Liver (tissue), 9 donors: ENCODE data around the gene ANKRD60. TPM values are rescaled to one million over a fixed set of nuclear protein-coding genes. Genes with fewer than 3 reads are reported as not detected.

Experiments used
- DNase-seq: peaks from one replicate; pipeline ENCODE4 v3.0.0-alpha.2; 2017; ENCODE audit warnings: low spot score
- H3K27ac ChIP-seq, 2 donors: one replicate each; pipeline ENCODE4 v1.7.0; 2013; ENCODE audit warnings: inconsistent platforms in 2 of 2, low read length in 2 of 2, control low read depth in 1 of 2, low read depth in 1 of 2, mild to moderate bottlenecking in 1 of 2
- H3K27me3 ChIP-seq, 4 donors: one replicate each; pipeline versions ENCODE4 v1.6.1 to v1.7.0; 2013; ENCODE audit warnings: low read length in 3 of 4, inconsistent platforms in 1 of 4, mild to moderate bottlenecking in 1 of 4, moderate library complexity in 1 of 4; ENCODE audit not compliant: control insufficient read depth in 4 of 4, insufficient read depth in 4 of 4
- H3K36me3 ChIP-seq, 4 donors: one replicate each; pipeline versions ENCODE4 v1.6.1 to v1.7.0; 2013; ENCODE audit warnings: low read length in 3 of 4, mild to moderate bottlenecking in 3 of 4, low read depth in 1 of 4, moderate library complexity in 1 of 4; ENCODE audit not compliant: control insufficient read depth in 4 of 4, insufficient read depth in 3 of 4
- H3K4me1 ChIP-seq, 4 donors: one replicate each; pipeline versions ENCODE4 v1.6.1 to v1.7.0; 2013; ENCODE audit warnings: low read length in 3 of 4, mild to moderate bottlenecking in 3 of 4, moderate library complexity in 1 of 4; ENCODE audit not compliant: control insufficient read depth in 4 of 4, insufficient read depth in 4 of 4
- H3K4me3 ChIP-seq, 3 donors: one replicate each; pipeline versions ENCODE4 v1.6.1 to v1.7.0; 2013; ENCODE audit warnings: low read length in 3 of 3, control low read depth in 1 of 3, low read depth in 1 of 3, mild to moderate bottlenecking in 1 of 3
- H3K9ac ChIP-seq, 2 donors: one replicate each; pipeline ENCODE4 v1.7.0; 2013; ENCODE audit warnings: low read length in 2 of 2, mild to moderate bottlenecking in 2 of 2, moderate library complexity in 2 of 2, control low read depth in 1 of 2, low read depth in 1 of 2
- H3K9me3 ChIP-seq, 4 donors: one replicate each; pipeline versions ENCODE4 v1.6.1 to v1.7.0; 2013; ENCODE audit warnings: low read length in 3 of 4; ENCODE audit not compliant: control insufficient read depth in 4 of 4
- ATF3 ChIP-seq: IDR thresholded peaks from 2 replicates; pipeline ENCODE4 v1.6.1; 2016; ENCODE audit warnings: antibody characterized with exemption
- CTCF ChIP-seq: fragments of 150-350 bp; IDR thresholded peaks from 2 replicates; pipeline ENCODE4 v1.5.1; 2017; ENCODE audit warnings: improper control_type of control experiment, low read depth, low read length; ENCODE audit not compliant: missing input control
- EGR1 ChIP-seq, 2 donors: IDR thresholded peaks; 2 replicates each; pipeline ENCODE4 v1.6.1; 2016 to 2018; ENCODE audit warnings: antibody characterized with exemption in 2 of 2, low read depth in 2 of 2
- FOXA1 ChIP-seq: IDR thresholded peaks from 2 replicates; pipeline ENCODE4 v1.6.1; 2016; ENCODE audit warnings: antibody characterized with exemption
- FOXA2 ChIP-seq: IDR thresholded peaks from 2 replicates; pipeline ENCODE4 v1.6.1; 2016; ENCODE audit warnings: antibody characterized with exemption
- GABPA ChIP-seq, 2 donors: IDR thresholded peaks in 1 of 2; conservative IDR thresholded peaks in 1 of 2; 2 replicates each; pipeline ENCODE4 v1.6.1; 2016; ENCODE audit warnings: antibody characterized with exemption in 2 of 2, mild to moderate bottlenecking in 1 of 2, moderate library complexity in 1 of 2
- HNF4A ChIP-seq, 2 donors: conservative IDR thresholded peaks; 2 replicates each; pipeline ENCODE4 v1.6.1; 2016; ENCODE audit warnings: antibody characterized with exemption in 2 of 2, mild to moderate bottlenecking in 2 of 2
- HNF4G ChIP-seq: IDR thresholded peaks from 2 replicates; pipeline ENCODE4 v1.6.1; 2016; ENCODE audit warnings: antibody characterized with exemption
- JUND ChIP-seq, 2 donors: IDR thresholded peaks; 2 replicates each; pipeline ENCODE4 v1.6.1; 2016; ENCODE audit warnings: antibody characterized with exemption in 2 of 2
- MAX ChIP-seq: IDR thresholded peaks from 2 replicates; pipeline ENCODE4 v1.6.1; 2016; ENCODE audit warnings: antibody characterized with exemption
- RAD21 ChIP-seq, 2 donors: IDR thresholded peaks; 2 replicates each; pipeline ENCODE4 v1.6.1; 2016; ENCODE audit warnings: antibody characterized with exemption in 2 of 2, mild to moderate bottlenecking in 2 of 2
- REST ChIP-seq: IDR thresholded peaks from 2 replicates; pipeline ENCODE4 v1.6.1; 2016; ENCODE audit warnings: antibody characterized with exemption, mild to moderate bottlenecking
- SP1 ChIP-seq: IDR thresholded peaks from 2 replicates; pipeline ENCODE4 v1.6.1; 2018; ENCODE audit warnings: antibody characterized with exemption, mild to moderate bottlenecking
- TAF1 ChIP-seq: conservative IDR thresholded peaks from 2 replicates; pipeline ENCODE4 v1.6.1; 2016; ENCODE audit warnings: antibody characterized with exemption, mild to moderate bottlenecking
- YY1 ChIP-seq: IDR thresholded peaks from 2 replicates; pipeline ENCODE4 v1.6.1; 2016; ENCODE audit warnings: antibody characterized with exemption, mild to moderate bottlenecking
- ZBTB33 ChIP-seq: IDR thresholded peaks from 2 replicates; pipeline ENCODE4 v1.6.1; 2016; ENCODE audit warnings: antibody characterized with exemption
- WGBS: extraction: QIAGEN DNeasy Blood & Tissue Kit; methylation state at CpG from one replicate; pipeline ENCODE4 v1.1.7; 2013; 5-methylcytosine and 5-hydroxymethylcytosine counted together
- polyA plus RNA-seq, 2 donors: library from polyadenylated mRNA; stranded (reverse) in 1 of 2; unstranded in 1 of 2; fragments of 200-250 nt in 1 of 2; fragments of >200 nt in 1 of 2; fragmentation: Nextera tagmentation in 1 of 2; extraction: Ambion mirVana in 1 of 2; gene quantifications; one replicate each; pipeline versions ENCODE4 v1.2.1 to v1.2.3, GENCODE V29; 2013 to 2015
- total RNA-seq, 2 donors: library from RNA; depleted of rRNA; stranded (reverse); fragments of >200 nt; gene quantifications; one replicate each; pipeline ENCODE4 v1.2.3, GENCODE V29; 2014
- donor health status: healthy.
- donor health status: healthy.
- donor health status: healthy.
- donor health status: healthy.
- donor health status: healthy.

Gene ANKRD60
- total and polyA plus RNA-seq, 4 donors = not detected

- peaks cover under 1 to 5% (median 3%) of the 10 kb centered on the region in 4 donors for H3K4me1 ChIP-seq
- no peak overlapping the region for H3K9ac ChIP-seq
- peaks cover 0 to 14% (median 7%) of the 10 kb centered on the region in 4 donors for H3K27me3 ChIP-seq
- no peak for DNase-seq
- TF ChIP-seq CTCF (no peak), EGR1 (IDR thresholded peaks at IDR 0.05; ENCODE audit: low read depth in 2 of 2) (no peak), MAX (no peak), SP1 (no peak), ZBTB33 (no peak), GABPA (IDR thresholded peaks at IDR 0.05 in 1 of 2, conservative IDR thresholded peaks at IDR 0.05 in 1 of 2) (no peak), RAD21 (IDR thresholded peaks at IDR 0.05) (no peak), YY1 (no peak), HNF4A (conservative IDR thresholded peaks at IDR 0.05) (no peak), ATF3 (no peak), FOXA2 (no peak), HNF4G (no peak)
- H3K4me3 ChIP-seq = no peak overlapping the region
- H3K36me3 ChIP-seq = peaks cover 0 to 1% (median 0%) of the 10 kb centered on the region in 4 donors
- no peak overlapping the region for H3K27ac ChIP-seq
- no peaks in the 10 kb centered on the region for H3K9me3 ChIP-seq
- 79% methylated on average over 6 of the region's 6 CpGs for WGBS
Observed at GRCh38 chr20:58231683-58232082, 3.2 kb upstream of the ANKRD60 start.

GRCh38 chr20:58229198-58229798 is 845 bp upstream of the ANKRD60 start:
- Histone ChIP-seq H3K4me1 (peaks cover 0 to 2% (median 0%) of the 10 kb centered on the region in 4 donors), H3K9ac (no peak overlapping the region), H3K27ac (no peak overlapping the region), H3K27me3 (peaks cover 0 to 17% (median 10%) of the 10 kb centered on the region in 4 donors), H3K4me3 (no peak overlapping the region), H3K36me3 (peaks cover 0 to 1% (median 0%) of the 10 kb centered on the region in 4 donors), H3K9me3 (no peaks in the 10 kb centered on the region)
- 66% methylated on average over 14 of the region's 14 CpGs for WGBS
- DNase-seq = no peak
- TF ChIP-seq GABPA (IDR thresholded peaks at IDR 0.05 in 1 of 2, conservative IDR thresholded peaks at IDR 0.05 in 1 of 2) (no peak), CTCF (no peak), FOXA1 (no peak), HNF4G (no peak), TAF1 (no peak), YY1 (no peak), HNF4A (conservative IDR thresholded peaks at IDR 0.05) (no peak), SP1 (no peak), REST (no peak), ATF3 (no peak), MAX (no peak), FOXA2 (no peak), JUND (IDR thresholded peaks at IDR 0.05) (no peak), ZBTB33 (no peak), RAD21 (IDR thresholded peaks at IDR 0.05) (no peak), EGR1 (IDR thresholded peaks at IDR 0.05; ENCODE audit: low read depth in 2 of 2) (no peak)
